ENCODE results near the gene KIF13A. TPM values are rescaled to one million over a fixed set of nuclear protein-coding genes. Genes with fewer than 3 reads are reported as not detected.
"Not testable (repeated sequence)": the region's sequence is repeated elsewhere in the genome, so short reads cannot be mapped to it uniquely, and the experiment has no call there.

KIF13A gene
- 10 to 100 TPM; 25.2 to 40.8 (median 32.6) TPM for polyA plus RNA-seq (ENCODE audit: insufficient read length in 10 of 10)
- long read RNA-seq, donor 1: 0 reads
- long read RNA-seq, donor 2: 0 reads
- long read RNA-seq, donor 3: 0 reads
- long read RNA-seq, donor 4, partial matches to known transcripts: 5 of 7 reads
- long read RNA-seq, donor 4, other reads (novel, unspliced or antisense): 0 of 7 reads
- long read RNA-seq, donor 5: 0 reads
- long read RNA-seq, donor 6, partial matches to known transcripts: 17 of 19 reads
- long read RNA-seq, donor 6, other reads (novel, unspliced or antisense): 0 of 19 reads
- long read RNA-seq, donor 7: 0 reads
- long read RNA-seq, donor 8, partial matches to known transcripts: 0 of 2 reads
- long read RNA-seq, donor 8, other reads (novel, unspliced or antisense): 0 of 2 reads
- long read RNA-seq, donor 9: 0 reads

DNA sequence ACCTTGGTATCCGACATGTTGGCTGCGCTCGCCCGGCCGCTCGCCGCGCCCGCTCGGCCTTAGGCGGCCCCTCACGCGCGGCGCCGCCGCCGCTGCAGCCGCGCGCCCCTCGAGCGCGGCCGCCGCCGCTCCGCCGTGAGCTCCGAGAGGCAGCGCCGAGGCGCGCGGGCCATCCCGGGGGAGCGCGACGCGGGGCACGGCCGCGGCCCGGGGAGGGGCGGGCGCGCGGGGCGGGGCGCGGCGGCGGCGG, at the start of gene KIF13A:
KIF13A (minus strand) TSS at position 189 of the 250 bp plus-strand sequence; CDS start at position 17, 172 bp downstream.
- DNase-seq: peak in 2 of 3 donors; percentile 40 to 67

DNA sequence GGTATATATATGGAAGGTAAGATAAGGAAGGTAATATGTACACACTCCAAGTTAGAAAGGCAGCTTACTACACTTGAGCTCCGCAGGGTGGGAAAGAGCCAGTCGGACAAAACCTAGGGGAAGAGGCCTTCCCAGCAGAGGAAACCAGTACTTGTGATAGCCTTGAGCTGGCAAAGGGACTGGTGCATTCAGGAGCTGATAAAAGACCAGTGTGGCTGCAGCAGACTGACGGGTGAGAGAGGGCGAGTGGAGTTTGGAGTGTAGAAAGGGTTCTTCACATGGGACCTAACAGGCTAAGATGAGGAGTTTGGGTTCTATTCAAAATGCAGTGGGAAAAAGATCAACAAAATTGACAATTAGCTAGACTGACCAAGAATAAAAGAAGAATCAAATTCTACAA, 49.3 kb upstream of the KIF13A start:
- DNase-seq: no peak

DNA sequence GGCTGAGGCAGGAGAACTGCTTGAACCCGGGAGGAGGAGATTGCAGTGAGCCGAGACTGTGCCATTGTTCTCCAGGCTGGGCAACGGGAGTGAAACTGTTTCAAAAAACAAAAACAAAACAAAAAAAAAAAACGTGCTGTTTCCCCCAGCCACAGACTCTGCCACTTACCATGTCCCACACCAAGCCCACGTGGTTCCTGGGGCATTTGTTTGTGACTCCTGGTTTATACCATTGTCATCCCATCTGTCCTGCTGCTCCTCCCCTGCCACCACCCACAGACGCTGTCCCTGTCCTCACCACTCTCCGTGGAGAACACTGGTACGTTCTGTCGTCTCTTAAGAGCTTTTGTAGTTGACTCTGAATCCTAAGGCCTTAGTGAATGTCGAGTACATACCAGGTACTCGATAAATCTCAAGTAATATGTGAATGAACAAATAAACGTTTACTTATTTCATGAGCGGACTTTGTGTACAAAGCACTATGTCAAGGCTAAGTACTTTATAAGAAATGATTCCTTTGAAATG, 48.0 kb upstream of the KIF13A start:
- DNase-seq: no peak

GRCh38 chr6:18034798-18035202, 47.4 kb upstream of the KIF13A start:
- DNase-seq: no peak

DNA sequence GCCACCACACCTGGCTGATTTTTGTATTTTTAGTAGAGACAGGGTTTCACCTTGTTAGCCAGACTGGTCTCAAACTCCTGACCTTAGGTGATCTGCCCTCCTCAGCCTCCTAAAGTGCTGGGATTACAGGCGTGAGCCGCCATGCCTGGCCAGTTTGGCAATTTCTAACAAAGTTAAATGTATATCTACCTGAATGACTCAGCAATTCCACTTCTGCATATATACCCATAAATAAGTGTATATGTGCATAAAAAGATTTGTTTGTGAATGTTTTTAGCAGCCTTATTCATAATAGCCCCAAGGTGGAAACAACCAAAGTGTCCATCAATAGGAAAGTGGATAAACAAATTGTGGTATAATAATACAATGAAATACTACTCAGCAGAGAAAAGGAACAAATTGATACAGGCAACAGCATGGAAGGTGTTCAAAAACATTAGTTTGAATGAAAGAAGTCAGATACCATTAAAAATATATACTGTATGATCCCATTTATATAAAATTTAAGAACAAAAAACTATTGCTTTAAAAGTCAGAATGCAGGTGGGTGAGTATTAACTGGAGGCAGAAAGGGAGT, 44.3 kb upstream of the KIF13A start:
- DNase-seq: no peak

GRCh38 chr6:18031189-18031588, 43.8 kb upstream of the KIF13A start:
- no peak for DNase-seq

- DNase-seq: no peak
Measured at GRCh38 chr6:18028332-18028731, 40.9 kb upstream of the KIF13A start.

DNA sequence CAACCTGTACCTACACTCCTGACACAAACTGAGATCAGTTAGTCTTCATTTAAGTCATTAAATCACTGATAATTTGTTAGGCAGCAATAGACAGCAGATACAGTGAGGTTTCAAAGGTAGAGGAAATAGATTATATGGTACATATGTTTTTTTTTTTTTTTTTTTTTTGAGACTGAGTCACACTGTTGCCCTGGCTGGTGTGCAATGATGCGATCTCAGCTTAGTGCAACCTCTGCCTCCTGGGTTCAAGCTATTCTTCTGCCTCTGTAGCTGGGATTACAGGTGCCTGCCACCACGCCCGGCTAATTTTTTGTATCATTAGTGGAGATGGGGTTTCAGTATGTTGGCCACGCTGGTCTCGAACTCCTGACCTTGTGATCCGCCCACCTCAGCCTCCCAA, 38.2 kb upstream of the KIF13A start:
- no peak for DNase-seq

DNA sequence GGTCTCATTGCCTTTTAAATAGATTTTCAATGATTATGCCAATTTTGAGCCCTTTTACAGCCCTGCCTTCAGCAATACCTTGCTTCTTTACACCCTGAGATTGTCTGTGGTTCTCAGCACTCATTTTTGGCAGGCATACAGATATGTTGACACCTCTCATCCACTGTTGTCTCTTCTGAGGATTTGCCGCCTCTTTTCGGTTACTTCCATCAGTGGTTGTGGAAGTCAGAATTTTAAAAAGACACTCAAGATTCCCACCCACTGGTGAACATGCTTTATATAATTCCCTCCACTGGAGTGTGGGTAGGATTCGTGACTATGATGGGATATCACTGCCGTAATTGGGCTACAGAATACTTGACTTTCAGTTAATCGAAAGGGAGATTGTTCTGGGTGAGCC, 37.4 kb upstream of the KIF13A start:
- DNase-seq: no peak

- no peak for DNase-seq
Measured at GRCh38 chr6:18023891-18024290, 36.5 kb upstream of the KIF13A start.

DNA sequence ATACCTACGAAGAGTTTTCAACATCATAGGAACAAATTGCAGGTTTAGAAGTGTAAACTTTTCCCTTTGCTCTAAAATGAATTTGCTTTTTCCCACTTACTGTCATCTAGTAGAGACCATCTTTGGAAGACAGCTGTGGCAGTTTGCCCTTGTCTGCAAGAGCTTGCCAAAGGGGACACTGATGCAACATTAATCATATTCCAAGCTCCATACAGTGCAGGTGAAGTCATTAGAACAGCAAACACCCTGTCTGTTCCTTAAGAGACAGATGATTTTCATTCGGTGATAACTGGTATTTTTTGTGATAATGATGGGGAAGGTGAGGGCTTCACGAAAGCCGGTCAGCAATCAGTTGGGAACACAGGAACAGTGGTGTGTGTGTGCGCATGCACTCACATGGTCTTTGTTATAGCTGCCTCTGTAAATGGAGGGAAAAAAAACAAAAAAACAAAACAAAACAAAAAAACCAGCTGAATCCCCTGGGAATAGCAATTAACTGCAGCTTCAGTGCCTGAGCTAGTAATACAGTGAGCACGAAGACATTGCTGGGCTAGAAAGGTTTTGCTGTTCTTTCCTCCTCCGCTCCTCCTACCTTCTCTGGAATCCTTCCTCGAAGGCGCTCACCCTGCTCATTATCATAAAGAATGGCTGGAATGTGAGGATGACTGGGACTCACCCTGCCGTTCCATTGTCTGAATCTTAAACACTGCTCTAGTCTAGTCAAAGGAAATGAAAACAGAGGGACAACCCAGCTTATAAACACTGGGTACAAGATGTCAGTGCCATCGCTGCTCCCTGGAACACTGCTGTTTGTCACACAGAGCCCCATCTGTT, 35.2 kb upstream of the KIF13A start:
- DNase-seq: peak in 2 of 3 donors; percentile 47 to 54

DNA sequence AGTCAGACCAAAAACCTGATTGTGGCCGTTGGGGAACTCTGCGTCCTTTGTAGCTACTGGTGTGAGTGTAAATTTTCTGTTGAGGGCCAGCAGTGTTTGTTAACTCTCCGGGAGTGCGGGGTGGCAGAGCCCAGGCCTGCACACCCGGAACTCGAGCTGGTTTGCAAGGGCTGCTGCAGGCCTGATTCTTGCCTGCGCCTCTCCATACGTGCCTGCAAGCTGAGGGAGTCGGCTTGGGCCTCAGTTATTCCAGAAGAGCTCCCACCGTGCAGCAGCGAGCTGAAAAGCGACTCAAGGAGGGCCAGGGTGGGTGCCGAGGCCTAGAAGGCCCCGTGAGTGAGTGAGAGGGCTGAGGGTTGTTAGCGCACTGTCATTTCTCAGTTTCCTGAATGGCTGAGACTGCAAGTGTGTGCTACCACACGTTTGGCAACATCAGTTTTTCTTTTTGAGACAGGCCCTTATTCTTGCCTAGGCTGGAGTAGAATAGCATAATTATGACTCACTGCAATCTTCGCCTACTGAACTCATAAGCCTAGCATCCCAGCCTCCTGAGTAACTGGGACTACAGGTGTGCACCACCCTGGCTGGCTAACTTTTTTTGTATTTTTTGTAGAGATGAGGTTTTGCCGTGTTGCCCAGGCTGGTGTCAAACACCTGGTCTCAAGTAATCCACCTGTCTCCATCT, 33.9 kb upstream of the KIF13A start:
- DNase-seq: no peak

DNA sequence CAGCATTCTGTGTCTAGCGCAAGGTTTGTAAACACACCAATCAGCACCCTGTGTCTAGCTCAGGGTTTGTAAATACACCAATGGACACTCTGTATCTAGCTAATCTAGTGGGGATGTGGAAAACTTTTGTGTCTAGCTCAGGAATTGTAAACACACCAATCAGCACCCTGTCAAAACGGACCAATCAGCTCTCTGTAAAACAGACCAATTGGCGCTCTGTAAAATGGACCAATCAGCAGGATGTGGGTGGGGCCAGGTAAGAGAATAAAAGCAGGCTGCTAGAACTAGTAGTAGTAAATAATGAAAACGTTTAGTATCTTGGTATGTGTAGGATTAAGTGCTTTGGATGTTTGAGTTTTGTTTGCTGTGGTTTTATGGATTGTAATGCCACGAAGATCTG, 33.1 kb upstream of the KIF13A start:
- not testable (repeated sequence) for DNase-seq

GRCh38 chr6:18019539-18020534, 32.4 kb upstream of the KIF13A start:
- DNase-seq: peak in 1 of 3 donors; percentile 20

DNA sequence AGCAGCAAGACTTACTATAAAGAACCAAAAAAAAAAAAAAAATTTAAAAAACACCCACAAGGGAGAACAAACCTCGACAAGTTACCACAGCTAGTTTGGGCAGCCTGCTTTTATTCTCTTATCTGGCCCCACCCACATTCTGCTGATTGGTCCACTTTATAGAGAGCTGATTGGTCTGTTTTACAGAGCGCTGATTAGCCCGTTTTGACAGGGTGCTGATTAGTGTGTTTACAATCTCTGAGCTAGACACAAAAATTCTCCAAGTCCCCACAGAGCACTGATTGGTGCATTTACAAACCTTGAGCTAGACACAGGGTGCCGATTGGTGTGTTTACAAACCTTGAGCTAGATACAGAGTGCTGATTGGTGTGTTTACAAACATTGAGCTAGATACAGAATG, 31.7 kb upstream of the KIF13A start:
- not testable (repeated sequence) for DNase-seq

DNA sequence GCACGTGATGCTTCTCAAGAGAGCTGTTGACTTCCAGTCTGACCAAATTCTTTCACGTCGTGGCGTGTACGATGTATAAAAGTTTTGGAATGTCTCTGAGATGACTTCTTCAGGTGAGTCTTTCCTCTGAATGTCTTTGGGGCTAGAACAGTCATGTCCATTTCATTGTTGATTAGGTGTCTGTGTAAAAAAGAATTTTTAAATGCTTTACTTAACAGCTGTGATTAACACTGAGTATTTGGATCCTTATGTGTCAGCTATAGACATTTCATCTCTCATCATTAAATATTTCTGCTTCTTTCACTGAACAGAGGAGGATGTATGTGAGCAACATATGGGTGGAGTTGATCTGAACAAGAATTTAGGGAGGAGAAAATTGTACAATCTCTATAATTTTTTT, 29.3 kb upstream of the KIF13A start:
- no peak for DNase-seq

DNA sequence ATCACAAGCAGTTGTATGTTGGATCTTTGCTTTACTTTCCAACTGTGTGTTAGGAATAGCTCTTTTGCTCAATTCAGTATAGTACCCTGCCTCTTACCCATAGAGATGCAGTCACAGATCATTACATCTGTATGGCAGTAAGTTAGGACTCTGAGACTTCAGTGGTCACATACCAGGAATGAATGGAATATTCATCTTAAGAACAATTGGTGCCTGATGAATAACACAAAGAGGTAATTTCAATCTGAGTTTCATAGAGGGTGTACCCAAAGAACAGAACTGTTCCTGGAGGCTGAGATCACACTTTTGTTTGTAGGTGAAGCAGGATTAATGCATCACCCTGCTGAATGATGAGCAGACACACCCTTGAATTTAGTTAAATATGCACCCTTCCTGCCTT, 28.7 kb upstream of the KIF13A start:
- DNase-seq: no peak

DNA sequence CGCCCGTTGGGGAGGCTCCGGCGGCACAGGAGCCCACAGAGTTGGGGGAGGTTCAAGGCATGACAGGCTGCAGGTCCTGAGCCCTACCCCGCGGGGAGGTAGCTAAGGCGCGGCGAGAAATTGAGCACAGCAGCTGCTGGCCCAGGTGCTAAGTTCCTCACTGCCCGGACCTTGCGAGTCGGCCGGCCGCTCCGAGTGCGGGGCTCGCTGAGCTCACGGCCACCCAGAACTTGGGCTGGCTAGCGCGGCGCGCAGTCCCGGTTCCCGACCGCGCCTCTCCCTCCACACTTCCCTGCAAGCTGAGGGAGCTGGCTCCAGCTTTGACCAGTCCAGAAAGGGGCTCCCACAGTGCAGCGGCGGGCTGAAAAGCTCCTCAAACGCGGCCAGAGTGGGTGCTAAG, 23.9 kb upstream of the KIF13A start:
- no peak for DNase-seq

GRCh38 chr6:18010540-18010939, 23.1 kb upstream of the KIF13A start:
- not testable (repeated sequence) for DNase-seq

- DNase-seq: no peak
Measured at GRCh38 chr6:18004256-18004985, 17.0 kb upstream of the KIF13A start.
